Skin of body (tissue), 2 donors: ENCODE measurements around the gene IL27RA. TPM values are rescaled to one million over a fixed set of nuclear protein-coding genes. Genes with fewer than 3 reads are reported as not detected.
A peak's percentile ranks its signal among the peaks of the same experiment; 100 is the strongest.
"Not testable (repeated sequence)": the region's sequence is repeated elsewhere in the genome, so short reads cannot be mapped to it uniquely, and the experiment has no call there.

Source experiments
- DNase-seq: peaks from one replicate; lab custom pipeline; 2025; lab: John Stamatoyannopoulos, UW
- total RNA-seq: library from RNA; depleted of rRNA; stranded (reverse); fragments of >200 nt; gene quantifications from one replicate; pipeline ENCODE4 v1.2.3, GENCODE V29; 2014

Gene IL27RA
- total RNA-seq, 1 donor from 2014 or later = 4.7 TPM

DNA sequence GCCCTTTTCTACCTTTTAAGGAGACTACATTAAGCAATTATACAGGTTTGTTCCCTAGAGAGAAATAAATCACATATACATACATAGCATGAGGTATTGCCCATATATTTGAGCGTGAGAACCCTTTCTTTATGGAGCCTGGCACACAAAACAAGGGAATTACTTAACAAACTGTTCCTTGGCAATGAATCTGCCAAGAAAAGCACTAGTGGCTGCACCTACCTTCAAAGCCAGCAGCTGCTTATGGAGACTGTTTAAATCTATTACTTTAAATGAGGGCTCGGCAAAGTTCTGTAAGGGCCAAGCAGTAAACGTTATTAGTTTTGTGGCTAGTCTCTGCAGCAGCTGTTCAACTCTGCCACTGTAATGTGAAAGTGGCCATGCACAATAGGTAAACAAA lies 32.5 kb upstream of the IL27RA start:
- no peak for DNase-seq

DNA sequence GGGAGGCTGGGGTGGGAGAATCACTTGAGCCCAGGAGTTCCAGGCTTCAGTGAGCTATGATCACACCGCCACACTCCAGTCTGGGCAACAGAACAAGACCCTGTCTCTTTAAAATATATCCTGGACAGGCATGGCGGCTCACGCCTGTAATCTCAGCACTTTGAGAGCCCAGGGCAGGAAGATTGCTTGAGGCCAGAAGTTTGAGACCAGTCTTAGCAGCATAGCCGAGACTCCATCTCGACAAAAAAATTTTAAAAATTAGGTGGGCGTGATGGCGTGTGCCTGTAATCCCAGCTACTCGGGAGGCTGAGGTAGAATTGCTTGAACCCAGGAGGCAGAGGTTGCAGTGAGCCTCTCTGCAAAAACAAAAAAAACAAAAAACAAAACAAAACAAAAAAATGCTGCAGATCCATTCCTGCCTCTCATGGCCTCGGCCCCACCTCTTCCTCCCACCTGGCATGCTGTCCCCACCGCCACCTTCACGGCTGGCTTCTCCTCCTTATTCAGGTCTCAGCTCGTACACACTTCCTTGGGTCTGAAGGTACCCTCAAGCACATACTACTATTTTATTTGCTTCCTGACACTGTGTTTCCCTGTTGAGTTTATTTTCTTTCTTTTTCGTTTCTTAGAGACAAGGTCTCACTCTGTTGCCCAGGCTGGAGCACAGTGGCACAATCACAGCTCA lies 30.7 kb upstream of the IL27RA start:
- no peak for DNase-seq

DNA sequence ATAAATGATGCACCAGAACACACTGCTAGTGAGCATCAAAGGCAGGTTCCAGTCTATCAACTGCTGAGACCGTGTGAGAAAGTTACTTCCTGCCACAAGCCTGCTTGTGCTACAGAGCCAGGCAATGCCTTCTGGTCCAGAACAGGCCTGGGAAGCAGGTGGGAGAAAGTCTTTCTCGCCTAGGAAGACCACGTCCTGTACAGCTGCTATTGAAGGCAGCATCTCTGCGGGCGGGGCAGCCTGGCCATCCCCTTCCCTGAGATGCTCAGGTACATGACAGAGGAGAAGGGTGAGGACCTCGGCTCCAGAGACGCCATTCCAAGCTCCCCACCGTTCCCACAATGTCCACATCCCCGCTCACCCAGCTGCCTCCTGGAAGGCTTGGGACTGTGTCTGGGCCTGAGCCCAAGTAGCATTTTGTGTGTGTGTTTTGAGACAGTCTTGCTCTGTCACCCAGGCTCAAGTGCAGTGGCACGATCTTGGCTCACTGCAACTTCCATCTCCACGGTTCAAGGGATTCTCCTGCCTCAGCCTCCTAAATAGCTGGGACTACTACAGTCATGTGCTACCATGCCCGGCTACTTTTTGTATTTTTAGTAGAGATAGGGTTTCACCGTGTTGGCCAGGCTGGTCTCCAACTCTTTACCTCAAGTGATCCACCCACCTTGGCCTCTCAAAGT lies 28.9 kb upstream of the IL27RA start:
- DNase-seq = no peak

DNA sequence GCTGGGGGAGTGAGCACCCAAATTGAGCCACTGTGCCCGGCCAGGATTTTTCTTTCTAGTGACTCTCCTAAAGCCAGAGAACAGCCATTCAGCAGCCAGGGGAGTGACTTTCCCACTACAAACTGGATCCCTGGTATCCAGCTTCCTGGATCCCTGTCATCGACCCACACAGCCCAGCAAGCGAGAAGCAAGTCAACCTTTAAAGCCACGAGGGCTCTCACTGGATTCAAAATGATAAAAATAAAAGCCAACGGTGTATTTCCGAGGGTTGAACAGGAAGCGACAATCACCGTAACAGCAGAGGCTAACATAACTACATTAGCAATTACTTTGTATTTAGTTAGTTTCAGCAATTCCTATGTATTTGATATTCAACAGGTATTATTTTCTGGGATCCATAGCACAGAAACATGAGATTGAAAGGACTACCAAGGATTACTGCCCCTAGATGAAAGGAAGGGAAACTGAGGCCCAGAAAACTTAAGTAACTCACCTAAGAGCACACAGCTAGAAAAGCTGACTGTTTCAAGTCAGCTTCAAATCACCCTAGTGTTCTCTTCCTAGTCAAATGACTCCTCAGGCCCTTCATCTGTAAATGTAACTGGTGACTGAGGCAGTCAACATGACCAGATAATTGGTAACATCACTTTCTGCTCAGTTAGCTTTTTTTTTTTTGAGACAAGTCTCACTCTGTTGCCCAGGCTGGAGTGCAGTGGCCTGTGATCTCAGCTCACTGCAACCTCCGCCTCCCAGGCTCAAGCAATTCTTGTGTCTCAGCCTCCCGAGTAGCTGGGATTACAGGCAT lies 28.1 kb upstream of the IL27RA start:
- no peak for DNase-seq

DNA sequence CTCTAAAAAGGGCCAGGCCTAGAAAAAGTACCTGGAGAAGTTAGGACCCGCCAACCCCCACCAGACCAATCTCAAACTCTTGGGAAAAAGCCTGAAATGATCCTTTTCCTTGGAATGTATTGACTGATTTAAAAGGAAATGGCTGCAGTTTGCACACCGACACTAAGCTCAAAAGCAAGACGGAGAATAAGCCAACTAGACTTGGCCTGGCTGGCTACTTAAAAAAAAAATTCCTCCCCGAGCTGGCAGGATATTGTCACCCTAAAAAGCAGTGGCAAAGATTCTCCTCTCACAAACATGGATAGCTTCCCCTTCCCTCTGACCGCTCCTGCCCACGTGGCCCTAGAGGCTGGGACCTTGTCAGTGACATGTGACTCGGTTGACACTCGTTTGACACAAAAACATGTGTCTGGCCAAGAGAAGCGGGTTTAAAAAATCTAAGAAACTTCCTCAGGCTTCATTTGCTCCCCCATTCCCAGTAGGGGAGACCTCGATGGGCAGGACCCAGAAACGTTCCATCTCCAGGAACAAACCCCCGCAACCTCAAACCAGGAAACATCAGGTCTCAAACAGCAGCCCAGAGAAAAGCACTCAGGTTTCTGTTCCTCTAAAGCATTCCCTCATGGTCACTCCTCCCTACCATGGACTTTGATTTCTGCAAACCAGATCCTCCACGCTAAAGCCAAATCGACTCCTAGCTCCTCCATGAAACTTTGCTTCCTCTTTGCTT lies 26.8 kb upstream of the IL27RA start:
- DNase-seq = no peak

DNA sequence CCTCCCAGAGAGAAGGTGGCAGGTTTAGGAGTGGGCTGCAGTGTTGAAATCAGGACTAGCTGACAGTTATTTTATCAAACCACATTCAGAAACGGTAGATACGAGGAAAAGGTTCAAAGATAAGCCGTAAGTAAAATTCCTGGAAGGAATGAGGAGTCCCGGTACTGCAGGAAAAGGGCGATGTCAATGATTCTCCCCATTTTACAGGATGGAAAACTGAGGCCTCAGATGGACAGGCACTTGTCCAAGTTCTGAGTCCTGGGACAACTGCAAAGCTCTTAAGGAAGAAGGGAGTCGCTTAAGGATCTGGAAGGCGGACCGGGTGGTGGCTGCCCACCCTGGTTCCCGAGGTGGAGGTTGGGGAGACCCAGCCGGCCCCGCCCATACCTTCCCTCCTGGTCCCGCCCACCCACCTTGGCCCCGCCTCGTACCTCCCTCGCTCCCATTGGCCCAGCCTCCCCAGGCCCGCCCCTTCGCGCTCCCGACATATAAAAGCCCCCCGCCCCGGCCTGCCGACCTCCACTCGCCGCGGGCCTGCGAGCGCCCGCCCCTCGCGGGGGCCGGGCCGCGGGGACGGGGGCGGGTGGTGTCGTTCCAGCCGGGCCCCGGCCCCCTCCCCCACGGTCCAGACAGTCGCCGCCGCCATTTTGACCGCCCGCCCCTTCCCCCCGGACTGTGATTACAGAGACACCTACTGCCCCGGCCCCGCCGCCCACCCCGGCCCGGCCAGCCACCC lies 26.0 kb upstream of the IL27RA start:
- peak; percentile 57 for DNase-seq

DNA sequence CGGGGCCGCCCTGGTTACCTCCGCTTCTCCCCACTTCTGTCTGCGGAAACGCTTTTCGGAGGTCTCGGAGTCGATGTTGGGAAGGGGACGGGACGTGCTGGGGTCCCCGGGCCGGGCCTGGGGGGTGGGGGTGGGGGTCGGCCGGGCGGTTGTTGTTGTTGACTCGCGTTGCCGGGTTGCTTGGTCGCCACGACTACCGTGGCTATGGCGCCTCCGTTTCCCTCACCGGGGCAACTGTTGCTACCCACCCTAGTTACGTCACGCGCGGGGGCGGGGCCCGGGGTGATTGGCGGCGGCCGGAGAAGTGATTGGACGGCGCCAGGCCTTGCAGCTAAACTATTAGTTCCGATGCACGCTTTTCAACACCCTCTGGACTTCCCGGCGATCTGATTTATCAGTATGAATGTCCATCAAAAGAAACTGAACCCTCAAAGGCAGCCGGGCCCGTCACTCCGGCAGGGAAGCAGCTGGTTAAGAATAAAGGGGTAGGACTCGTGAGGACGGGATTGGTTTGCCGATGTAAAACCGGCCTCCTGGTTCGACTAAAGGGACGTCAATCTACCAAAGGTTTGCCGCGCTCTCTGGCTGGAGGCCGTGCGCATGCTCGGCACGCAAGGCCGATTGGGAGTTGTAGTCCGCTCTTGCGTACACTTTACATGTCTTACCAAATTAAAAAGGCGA lies 25.3 kb upstream of the IL27RA start, which contains the start of gene RFX1:
RFX1 (minus strand) TSS at position 236 of the 681 bp plus-strand sequence. CDS start 12,477 bp downstream, outside the sequence.
- peak; percentile 100 for DNase-seq

DNA sequence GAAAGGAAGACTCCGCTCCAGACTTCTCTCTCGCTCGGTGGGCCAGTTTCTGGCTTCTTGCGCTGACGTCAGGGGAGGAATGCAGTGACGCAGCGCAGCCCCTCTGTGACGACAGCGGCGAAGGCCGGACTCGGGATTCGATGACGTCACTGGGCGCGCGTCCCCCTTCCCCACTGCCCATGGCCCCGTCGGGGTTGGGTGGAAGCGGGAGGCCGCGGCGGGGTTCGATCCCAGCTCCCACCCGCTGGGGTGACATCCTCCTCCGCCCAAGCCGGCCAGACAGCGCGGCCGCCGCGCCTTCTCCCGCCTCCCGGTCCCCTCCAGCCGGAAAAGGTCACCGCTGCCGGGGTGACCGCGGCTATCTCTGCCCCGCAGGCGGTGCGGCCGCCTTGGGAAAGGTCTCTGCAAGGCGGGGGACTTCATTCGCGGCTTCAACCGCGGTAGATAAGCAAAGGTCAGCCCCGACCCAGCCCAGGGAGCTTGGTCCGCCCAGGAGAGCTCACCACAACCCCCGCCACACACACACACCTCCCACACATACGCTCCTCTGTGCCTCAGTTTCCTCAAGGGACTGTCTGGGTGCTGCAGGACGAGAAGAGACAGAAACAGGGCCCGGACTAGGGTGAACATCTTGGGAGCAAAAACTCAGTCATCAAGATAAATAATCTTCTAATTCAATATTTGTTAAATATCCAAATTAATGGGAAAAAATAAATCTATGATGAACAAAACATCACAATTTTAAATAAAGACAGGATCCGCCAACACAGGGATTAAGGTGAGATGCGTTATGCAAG lies 24.6 kb upstream of the IL27RA start:
- DNase-seq = no peak

DNA sequence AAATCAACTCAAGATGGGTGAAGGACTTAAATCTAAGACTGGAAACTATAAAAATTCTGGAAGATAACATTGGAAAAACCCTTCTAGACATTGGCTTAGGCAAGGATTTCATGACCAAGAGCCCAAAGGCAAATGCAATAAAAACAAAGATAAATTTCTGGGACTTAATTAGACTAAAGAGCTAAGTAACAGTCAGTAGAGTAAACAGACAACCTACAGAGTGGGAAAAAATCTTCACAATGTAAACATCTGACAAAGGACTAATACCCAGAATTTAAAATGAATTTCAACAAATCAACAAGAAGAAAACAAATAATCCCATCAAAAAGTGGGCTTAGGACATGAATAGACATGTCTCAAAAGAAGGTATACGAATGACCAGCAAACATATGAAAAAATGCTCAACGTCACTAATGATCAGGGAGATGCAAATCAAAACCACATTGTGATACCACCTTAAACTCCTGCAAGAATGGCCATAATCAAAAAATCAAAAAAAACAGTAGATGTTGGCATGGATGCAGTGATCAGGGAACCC lies 19.1 kb upstream of the IL27RA start:
- no peak for DNase-seq

DNA sequence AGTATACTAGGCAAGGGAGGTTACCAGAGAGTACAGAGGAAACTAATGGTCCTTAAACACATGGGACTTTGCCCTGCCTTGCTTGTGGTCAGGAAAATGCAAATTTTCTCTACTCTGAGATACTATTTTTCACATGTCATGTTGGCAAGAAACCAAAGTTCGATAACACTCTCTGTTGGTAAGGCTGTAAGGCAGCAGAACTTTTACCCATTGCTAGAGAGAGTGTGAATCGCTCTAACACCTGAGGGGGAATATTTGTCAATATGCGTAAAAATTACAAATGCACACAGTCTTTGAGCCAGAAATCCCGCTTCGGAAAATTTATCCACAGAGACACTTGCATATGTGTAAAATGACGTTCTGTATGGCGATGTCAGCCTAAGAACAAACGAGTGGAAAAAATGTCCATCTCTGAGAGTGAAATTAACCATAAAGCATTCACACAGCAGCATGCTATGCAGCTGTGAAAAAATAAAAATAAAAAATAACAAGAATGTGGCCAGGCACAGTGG lies 16.0 kb upstream of the IL27RA start:
- no peak for DNase-seq

DNA sequence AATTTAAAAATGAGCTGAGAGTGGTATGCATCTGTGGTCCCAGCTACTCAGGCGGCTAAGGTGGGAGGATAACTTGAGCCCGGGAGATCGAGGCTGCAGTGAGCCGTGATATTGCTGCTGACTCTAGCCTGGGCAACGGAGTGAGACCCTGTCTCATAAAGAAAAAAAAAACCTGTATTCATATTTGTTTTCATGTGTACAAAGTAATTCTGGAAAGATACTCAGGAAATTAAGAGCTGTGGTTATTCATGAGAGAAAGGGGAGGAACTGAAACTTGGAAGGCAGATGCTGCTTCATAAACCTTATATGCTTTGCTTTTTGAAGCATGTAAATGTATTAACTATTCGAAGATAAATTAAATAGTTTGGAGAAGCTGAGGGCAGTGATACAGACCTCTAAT lies 12.5 kb upstream of the IL27RA start:
- no peak for DNase-seq

DNA sequence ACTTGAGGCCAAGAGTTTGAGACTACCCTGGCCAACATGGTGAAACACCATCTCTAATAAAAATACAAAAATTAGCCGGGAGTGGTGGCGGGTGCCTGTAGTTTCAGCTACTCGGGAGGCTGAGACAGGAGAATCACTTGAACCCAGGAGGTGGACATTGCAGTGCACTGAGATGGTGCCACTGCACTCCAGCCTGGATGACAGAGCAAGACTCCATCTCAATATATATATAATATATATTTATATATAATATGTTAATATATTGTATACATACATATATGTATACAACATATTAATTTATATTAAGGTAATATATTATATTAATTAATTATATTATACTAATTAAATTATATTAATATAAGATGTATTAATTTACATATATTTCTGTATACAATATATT lies 11.8 kb upstream of the IL27RA start:
- not testable (repeated sequence) for DNase-seq

DNA sequence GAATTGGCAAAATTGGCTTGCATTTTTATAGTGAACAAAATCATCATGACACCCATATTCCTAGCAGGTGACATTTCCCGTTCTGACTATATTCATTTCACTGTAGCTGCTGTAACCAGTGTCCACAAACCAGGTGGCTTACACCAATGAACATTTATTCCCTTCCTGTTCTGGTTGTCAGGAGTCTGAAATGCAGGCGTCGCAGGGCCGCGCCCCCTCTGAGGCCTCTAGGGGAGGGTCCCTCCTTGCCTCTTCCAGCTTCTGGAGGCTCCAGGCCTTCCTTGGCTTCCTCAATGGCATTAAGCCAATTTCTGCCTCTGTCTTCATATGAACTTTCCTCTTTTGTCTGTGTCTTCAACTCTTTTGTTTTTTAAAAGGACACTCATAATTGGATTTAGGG lies 10.1 kb upstream of the IL27RA start:
- DNase-seq = no peak

DNA sequence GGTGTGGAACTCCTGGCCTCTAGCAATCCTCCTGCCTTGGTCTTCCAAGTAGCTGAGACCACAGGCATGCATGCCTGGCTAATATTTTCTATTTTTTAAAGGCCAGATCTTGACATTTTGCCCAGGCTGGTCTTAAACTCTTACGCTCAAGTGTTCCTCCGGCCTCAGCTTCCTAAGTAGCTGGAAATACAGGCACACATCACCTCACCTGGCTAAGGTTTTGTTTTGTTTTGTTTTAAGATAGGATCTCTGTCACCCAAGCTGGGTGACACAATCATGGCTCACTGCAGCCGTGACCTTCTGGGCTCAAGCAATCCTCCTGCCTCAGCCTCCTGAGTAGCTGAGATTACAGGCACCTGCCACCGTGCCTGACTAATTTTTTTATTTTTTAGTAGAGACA lies 9.1 kb upstream of the IL27RA start:
- DNase-seq = no peak

DNA sequence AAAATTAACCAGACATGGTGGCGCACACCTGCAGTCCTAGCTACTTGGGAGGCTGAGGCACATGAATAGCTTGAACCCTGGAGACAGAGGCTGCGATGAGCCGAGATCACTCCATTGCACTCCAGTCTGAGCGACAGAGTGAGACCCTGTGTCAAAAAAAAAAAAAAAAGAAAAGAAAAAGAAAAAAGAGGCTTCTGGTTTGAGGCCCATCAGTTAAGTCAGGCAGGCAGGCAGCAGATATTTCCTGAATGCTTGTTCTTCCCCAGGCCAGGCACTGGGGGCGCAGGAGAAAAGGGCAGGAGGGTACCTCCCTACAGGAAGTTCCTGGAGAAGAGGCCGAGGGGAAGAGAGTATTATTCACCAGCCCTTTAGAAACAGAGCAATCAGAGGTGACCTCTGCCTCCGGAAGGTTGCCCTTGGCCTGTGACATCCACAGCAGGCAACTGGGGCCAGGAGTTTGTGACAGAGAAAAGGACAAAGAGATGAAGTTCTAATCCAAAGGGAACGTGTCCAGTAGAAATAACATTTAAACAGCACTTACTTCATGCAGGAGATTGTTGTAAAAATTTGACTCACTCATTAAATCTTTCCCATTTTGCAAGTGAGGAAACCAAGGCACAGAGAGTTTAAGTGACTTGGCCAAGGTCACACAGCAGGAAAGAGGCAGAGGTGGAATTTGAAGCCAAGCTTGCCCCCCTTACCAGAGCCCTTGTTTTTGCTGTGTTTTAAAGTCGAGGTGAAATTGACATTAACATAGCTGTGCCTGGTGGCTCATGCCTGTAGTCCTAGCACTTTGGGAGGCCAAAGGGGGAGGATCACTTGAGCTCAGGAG lies 7.9 kb upstream of the IL27RA start:
- DNase-seq = no peak

DNA sequence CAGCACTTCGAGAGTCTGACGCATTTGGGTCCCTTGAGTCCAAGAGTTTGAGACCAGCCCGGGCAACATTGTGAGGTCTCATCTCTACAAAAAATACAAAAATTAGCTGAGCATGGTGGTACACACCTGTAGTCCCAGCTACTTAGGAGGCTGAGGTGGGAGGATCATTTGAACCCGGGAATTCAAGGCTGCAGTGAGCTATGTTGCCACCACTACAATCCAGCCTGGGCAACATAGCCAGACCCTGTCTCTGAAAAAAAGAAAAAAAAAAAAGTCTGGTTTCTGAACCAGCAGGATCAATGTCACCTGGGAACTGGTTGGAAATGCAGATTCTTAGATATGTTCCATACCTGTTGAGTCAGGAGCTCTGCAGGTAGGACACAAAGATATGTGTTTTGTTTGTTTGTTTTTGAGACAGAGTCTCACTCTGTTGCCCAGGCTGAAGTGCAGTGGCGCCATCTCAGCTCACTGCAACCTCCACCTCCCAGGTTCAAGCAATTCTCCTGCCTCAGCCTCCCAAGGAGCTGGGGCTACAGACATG lies 4.8 kb upstream of the IL27RA start:
- DNase-seq = not testable (repeated sequence)

DNA sequence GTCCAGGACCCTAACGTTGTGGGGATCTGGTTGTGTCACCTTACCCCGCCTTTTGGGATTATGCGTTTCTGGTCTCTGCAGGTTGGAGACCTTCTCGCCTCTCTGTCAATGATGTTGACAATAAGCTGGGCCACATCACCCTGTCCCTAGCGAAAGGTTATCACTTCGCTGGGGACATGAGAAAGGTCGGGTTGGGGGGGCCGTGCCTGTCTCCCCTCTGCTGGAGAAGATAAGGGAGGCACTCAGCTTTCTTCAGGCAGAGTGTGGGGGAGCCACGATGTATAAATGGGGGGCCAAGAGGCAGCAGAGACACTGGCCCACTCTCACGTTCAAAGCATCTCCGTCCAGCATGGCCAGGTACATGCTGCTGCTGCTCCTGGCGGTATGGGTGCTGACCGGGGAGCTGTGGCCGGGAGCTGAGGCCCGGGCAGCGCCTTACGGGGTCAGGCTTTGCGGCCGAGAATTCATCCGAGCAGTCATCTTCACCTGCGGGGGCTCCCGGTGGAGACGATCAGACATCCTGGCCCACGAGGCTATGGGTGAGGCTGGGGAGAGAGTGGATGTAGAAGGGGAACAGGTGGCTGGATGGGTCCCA lies 3.6 kb upstream of the IL27RA start, which contains the start of gene RLN3:
RLN3 (plus strand) TSS at position 293 of the 595 bp plus-strand sequence; CDS start at position 350, 57 bp downstream.
- no peak for DNase-seq
